Right cardiac atrium (tissue), 5 donors: Measurements from ENCODE around the gene DOCK9. TPM values are rescaled to one million over a fixed set of nuclear protein-coding genes. Genes with fewer than 3 reads are reported as not detected.

Experiments used
- ATAC-seq, 2 donors: fragments of 200-7000 bp; cut with Tn5 transposase; one replicate each; pipeline versions ENCODE4 v1.8.0 to v1.9.1; 2020; ENCODE audit warnings: moderate library complexity in 2 of 2, mild to moderate bottlenecking in 1 of 2
- DNase-seq, 3 donors: peaks; one replicate each; pipeline ENCODE4 v3.0.0-alpha.2; 2020
- H3K27ac ChIP-seq: one replicate; pipeline ENCODE4 v1.5.1; 2013; ENCODE audit warnings: mild to moderate bottlenecking, low read length, control low read depth, moderate library complexity
- H3K27me3 ChIP-seq: one replicate; pipeline ENCODE4 v1.6.1; 2013; ENCODE audit not compliant: control insufficient read depth, insufficient read depth
- H3K4me1 ChIP-seq: one replicate; pipeline ENCODE4 v1.6.1; 2013; ENCODE audit warnings: low read length; ENCODE audit not compliant: control insufficient read depth, insufficient read depth
- H3K4me3 ChIP-seq: one replicate; pipeline ENCODE4 v1.5.1; 2013; ENCODE audit warnings: low read length, control low read depth
- H3K9me3 ChIP-seq: one replicate; pipeline ENCODE4 v1.6.1; 2013; ENCODE audit warnings: low read length; ENCODE audit not compliant: control insufficient read depth
- WGBS: extraction: QIAGEN DNeasy Blood & Tissue Kit; methylation state at CpG from one replicate; pipeline ENCODE4 v1.1.7; 2013; 5-methylcytosine and 5-hydroxymethylcytosine counted together
- intact Hi-C, 4 donors: fragments of 100-400 bp; cut with DNase I; formaldehyde crosslinking; loops; one replicate each; pipeline versions ENCODE4 v1.11.0 to v1.14.0; 2022 to 2023
- polyA plus RNA-seq: library from polyadenylated mRNA; stranded (reverse); fragments of 200-250 nt; gene quantifications from one replicate; pipeline ENCODE4 v1.2.3, GENCODE V29; 2013
- total RNA-seq, 4 donors: library from RNA; stranded (reverse); fragmentation: NEBNext Ultra II Directional; extraction: Animal tissue kit (Norgen Biotek cat#: 25700); gene quantifications; one replicate each; pipeline ENCODE4 v1.2.1, GENCODE V29; 2021
- donor health status: healthy with polysubstance abuse.
- donor health status: DM: no; HTN: yes; CAD: no.
- donor health status: DM: no; HTN: no; CAD: no.
- donor health status: DM: no; HTN: yes; CAD: no; lungs with severe emphysema.
- donor health status: DM: yes; HTN: yes; CAD: no.

DOCK9 gene
- total and polyA plus RNA-seq, 5 donors: 26.8 to 59.7 (median 55.4) TPM

- Histone ChIP-seq H3K4me1 (peaks cover 11% of the 10 kb centered on the region), H3K27me3 (no peaks in the 10 kb centered on the region), H3K4me3 (no peak overlapping the region), H3K27ac (no peak overlapping the region), H3K9me3 (no peaks in the 10 kb centered on the region)
- WGBS: 77% methylated on average over 9 of the region's 9 CpGs
- intact Hi-C loops: no loop called here
- peak in 1 of 2 donors; percentile 24 for ATAC-seq
- peak in 1 of 3 donors; percentile 60 for DNase-seq
These were observed 20.1 kb upstream of the DOCK9 start for GRCh38 chr13:98997738-98998641.

GRCh38 chr13:98997011-98997730 lies 19.3 kb upstream of the DOCK9 start:
- H3K4me1 ChIP-seq: peaks cover 11% of the 10 kb centered on the region
- no peaks in the 10 kb centered on the region for H3K27me3 ChIP-seq
- H3K4me3 ChIP-seq: no peak overlapping the region
- H3K9me3 ChIP-seq: no peaks in the 10 kb centered on the region
- intact Hi-C loops: no loop called here
- 94% methylated on average over 11 of the region's 11 CpGs for WGBS
- ATAC-seq (no peak), DNase-seq (no peak)
- no peak overlapping the region for H3K27ac ChIP-seq

GRCh38 chr13:98996046-98996445 lies 18.2 kb upstream of the DOCK9 start:
- ATAC-seq: no peak
- Histone ChIP-seq H3K4me3 (no peak overlapping the region), H3K27ac (no peak overlapping the region), H3K27me3 (no peaks in the 10 kb centered on the region), H3K4me1 (peaks cover 11% of the 10 kb centered on the region), H3K9me3 (no peaks in the 10 kb centered on the region)
- intact Hi-C loops: no loop called here
- no peak for DNase-seq
- WGBS: 97% methylated on average over 5 of the region's 5 CpGs

- Histone ChIP-seq H3K27me3 (no peaks in the 10 kb centered on the region), H3K9me3 (no peaks in the 10 kb centered on the region), H3K4me3 (no peak overlapping the region), H3K4me1 (peaks cover 8% of the 10 kb centered on the region), H3K27ac (no peak overlapping the region)
- DNase-seq (no peak), ATAC-seq (no peak)
- WGBS: 80% methylated on average over 6 of the region's 6 CpGs
- intact Hi-C loops: no loop called here
These were observed 17.0 kb upstream of the DOCK9 start for GRCh38 chr13:98994896-98995295.

GRCh38 chr13:98994080-98994479 lies 16.2 kb upstream of the DOCK9 start:
- no peak for ATAC-seq
- no peak for DNase-seq
- Histone ChIP-seq H3K4me1 (peaks cover 7% of the 10 kb centered on the region), H3K4me3 (no peak overlapping the region), H3K27me3 (no peaks in the 10 kb centered on the region), H3K9me3 (no peaks in the 10 kb centered on the region), H3K27ac (no peak overlapping the region)
- intact Hi-C loops: no loop called here
- WGBS: 97% methylated on average over 2 of the region's 2 CpGs

GRCh38 chr13:98992355-98992754 lies 14.5 kb upstream of the DOCK9 start:
- 78% methylated on average over 7 of the region's 7 CpGs for WGBS
- Histone ChIP-seq H3K27ac (no peak overlapping the region), H3K9me3 (no peaks in the 10 kb centered on the region), H3K4me1 (no peaks in the 10 kb centered on the region), H3K27me3 (no peaks in the 10 kb centered on the region), H3K4me3 (no peak overlapping the region)
- intact Hi-C loops: no loop called here
- DNase-seq (no peak), ATAC-seq (no peak)

GRCh38 chr13:98990701-98991100 lies 12.8 kb upstream of the DOCK9 start:
- 95% methylated on average over 3 of the region's 3 CpGs for WGBS
- Histone ChIP-seq H3K27me3 (no peaks in the 10 kb centered on the region), H3K4me1 (peaks cover 2% of the 10 kb centered on the region), H3K27ac (no peak overlapping the region), H3K4me3 (no peak overlapping the region), H3K9me3 (no peaks in the 10 kb centered on the region)
- intact Hi-C loops: no loop called here
- DNase-seq (no peak), ATAC-seq (no peak)

- intact Hi-C loops: no loop called here
- H3K27ac ChIP-seq: no peak overlapping the region
- no peak for DNase-seq
- no peak for ATAC-seq
- 79% methylated on average over 4 of the region's 4 CpGs for WGBS
- H3K4me3 ChIP-seq: no peak overlapping the region
- peaks cover 2% of the 10 kb centered on the region for H3K4me1 ChIP-seq
- no peaks in the 10 kb centered on the region for H3K27me3 ChIP-seq
- no peaks in the 10 kb centered on the region for H3K9me3 ChIP-seq
These were observed 11.8 kb upstream of the DOCK9 start for GRCh38 chr13:98989469-98990235.

- Histone ChIP-seq H3K4me1 (peaks cover 2% of the 10 kb centered on the region), H3K27me3 (no peaks in the 10 kb centered on the region), H3K4me3 (no peak overlapping the region), H3K9me3 (no peaks in the 10 kb centered on the region), H3K27ac (no peak overlapping the region)
- DNase-seq: no peak
- intact Hi-C loops: no loop called here
- ATAC-seq: peak in 1 of 2 donors; percentile 26
- 65% methylated on average over 6 of the region's 6 CpGs for WGBS
These were observed 10.9 kb upstream of the DOCK9 start for GRCh38 chr13:98988780-98989179.

- Histone ChIP-seq H3K27ac (no peak overlapping the region), H3K9me3 (no peaks in the 10 kb centered on the region), H3K4me3 (no peak overlapping the region), H3K27me3 (no peaks in the 10 kb centered on the region), H3K4me1 (peaks cover 2% of the 10 kb centered on the region)
- ATAC-seq (no peak), DNase-seq (no peak)
- intact Hi-C loops: no loop called here
- WGBS: 62% methylated on average over 5 of the region's 5 CpGs
These were observed 10.4 kb upstream of the DOCK9 start for GRCh38 chr13:98988277-98988676.

- H3K9me3 ChIP-seq: no peaks in the 10 kb centered on the region
- H3K27me3 ChIP-seq: no peaks in the 10 kb centered on the region
- DNase-seq: no peak
- WGBS: 73% methylated on average over 6 of the region's 6 CpGs
- no peak overlapping the region for H3K4me3 ChIP-seq
- H3K27ac ChIP-seq: no peak overlapping the region
- ATAC-seq: no peak
- intact Hi-C loops: no loop called here
- H3K4me1 ChIP-seq: peaks cover 2% of the 10 kb centered on the region
These were observed 9.4 kb upstream of the DOCK9 start for GRCh38 chr13:98987275-98987674.
